Type B pancreatic cell (in vitro differentiated cells): ENCODE data around the gene C19orf85. TPM values are rescaled to one million over a fixed set of nuclear protein-coding genes. Genes with fewer than 3 reads are reported as not detected.
A peak's percentile ranks its signal among the peaks of the same experiment; 100 is the strongest.

Experiments
- DNase-seq: peaks from one replicate; pipeline ENCODE4 v3.0.0; 2021; ENCODE audit warnings: mixed read lengths; ENCODE audit not compliant: unreplicated experiment; ENCODE audit errors: extremely low spot score
- H3K27ac Mint-ChIP-seq: 2 replicates; pipeline ENCODE4 v1.8.0; 2021; ENCODE audit warnings: mild to moderate bottlenecking, mixed read lengths
- H3K27me3 Mint-ChIP-seq: 2 replicates; pipeline ENCODE4 v1.8.0; 2021; ENCODE audit warnings: mixed read lengths
- H3K36me3 Mint-ChIP-seq: 2 replicates; pipeline ENCODE4 v1.8.0; 2021; ENCODE audit warnings: mixed read lengths
- H3K4me1 Mint-ChIP-seq: one replicate; pipeline ENCODE4 v1.8.0; 2021; ENCODE audit warnings: mixed read lengths; ENCODE audit not compliant: unreplicated experiment
- H3K4me3 Mint-ChIP-seq: 2 replicates; pipeline ENCODE4 v1.8.0; 2021; ENCODE audit warnings: mild to moderate bottlenecking, mixed read lengths
- H3K9me3 Mint-ChIP-seq: 2 replicates; pipeline ENCODE4 v1.8.0; 2021; ENCODE audit warnings: mixed read lengths
- CTCF ChIP-seq: fragments of 200-600 bp; sonication (generic); conservative IDR thresholded peaks from 2 replicates; pipeline ENCODE4 v1.5.0; 2021; ENCODE audit warnings: antibody characterized with exemption, mild to moderate bottlenecking
- total RNA-seq: library from RNA; stranded (reverse); gene quantifications from 2 replicates; pipeline ENCODE4 v1.2.1, GENCODE V29; 2021; ENCODE audit warnings: low replicate concordance

Gene C19orf85
- total RNA-seq, 1 donor from 2014 or later, result not detected

GRCh38 chr19:55495646-55496349 lies 31.2 kb upstream of the C19orf85 start:
- Mint-ChIP-seq H3K27me3 (peaks cover 10% of the 10 kb centered on the region), H3K27ac (peak overlapping the region; percentile 79), H3K4me3 (peak overlapping the region; percentile 28), H3K4me1 (peaks cover 12% of the 10 kb centered on the region), H3K9me3 (no peaks in the 10 kb centered on the region), H3K36me3 (no peaks in the 10 kb centered on the region)
- TF ChIP-seq CTCF, result no peak
- DNase-seq, result no peak

- H3K4me3 Mint-ChIP-seq, result no peak overlapping the region
- H3K4me1 Mint-ChIP-seq, result peaks cover 12% of the 10 kb centered on the region
- no peak for TF ChIP-seq CTCF
- no peak for DNase-seq
- peaks cover 10% of the 10 kb centered on the region for H3K27me3 Mint-ChIP-seq
- H3K27ac Mint-ChIP-seq, result no peak overlapping the region
- H3K9me3 Mint-ChIP-seq, result no peaks in the 10 kb centered on the region
- no peaks in the 10 kb centered on the region for H3K36me3 Mint-ChIP-seq
Measured at GRCh38 chr19:55494172-55494761, 29.7 kb upstream of the C19orf85 start.

GRCh38 chr19:55493645-55494171 lies 29.2 kb upstream of the C19orf85 start:
- DNase-seq, result no peak
- Mint-ChIP-seq H3K36me3 (no peaks in the 10 kb centered on the region), H3K4me3 (no peak overlapping the region), H3K27ac (no peak overlapping the region), H3K4me1 (peaks cover 12% of the 10 kb centered on the region), H3K27me3 (peaks cover 7% of the 10 kb centered on the region), H3K9me3 (no peaks in the 10 kb centered on the region)
- no peak for TF ChIP-seq CTCF

DNA sequence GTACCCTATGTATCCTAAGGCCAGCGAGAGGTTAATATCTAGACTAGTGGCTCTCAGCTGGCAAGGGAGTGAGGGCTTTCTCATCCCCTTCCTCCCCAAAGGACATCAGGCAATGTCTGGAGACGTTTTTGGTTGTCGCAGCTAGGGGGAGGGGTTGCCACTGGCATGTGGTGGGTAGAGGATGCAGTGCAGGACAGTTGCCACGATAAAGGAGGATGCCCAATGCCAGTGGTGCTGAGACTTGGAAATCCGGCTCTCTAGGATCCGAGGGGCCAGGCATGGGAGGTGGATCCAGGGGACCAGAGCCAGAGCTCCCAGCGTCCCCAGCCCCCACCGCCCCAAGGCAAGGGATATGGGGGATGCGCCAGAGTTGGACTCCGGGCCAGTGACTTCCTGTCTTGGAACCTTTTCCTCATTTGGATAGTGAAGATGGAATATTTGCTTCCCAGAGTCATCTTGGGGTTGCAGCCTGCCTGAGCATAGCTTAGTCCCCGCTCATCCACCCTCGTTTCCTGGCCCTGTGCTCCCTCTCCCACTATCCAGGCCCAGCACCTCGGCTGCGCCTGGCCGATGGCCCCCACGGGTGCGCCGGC lies 28.6 kb upstream of the C19orf85 start:
- Mint-ChIP-seq H3K9me3 (no peaks in the 10 kb centered on the region), H3K4me3 (no peak overlapping the region), H3K27me3 (peaks cover 6% of the 10 kb centered on the region), H3K36me3 (no peaks in the 10 kb centered on the region), H3K27ac (no peak overlapping the region), H3K4me1 (peaks cover 12% of the 10 kb centered on the region)
- TF ChIP-seq CTCF, result no peak
- DNase-seq, result no peak

- Mint-ChIP-seq H3K4me1 (peaks cover 15% of the 10 kb centered on the region), H3K9me3 (no peaks in the 10 kb centered on the region), H3K27ac (no peak overlapping the region), H3K36me3 (no peaks in the 10 kb centered on the region), H3K27me3 (peaks cover 6% of the 10 kb centered on the region), H3K4me3 (no peak overlapping the region)
- no peak for TF ChIP-seq CTCF
- DNase-seq, result no peak
Measured at GRCh38 chr19:55492362-55492944, 27.9 kb upstream of the C19orf85 start.
